CD4-positive, alpha-beta T cell treated with Interferon alpha-2 for 1 hour (primary cell): ENCODE data around the gene CMKLR1.

Experiments
- DNase-seq, 2 donors: peaks; one replicate each; pipeline ENCODE4 v3.0.0-alpha.2; 2020 to 2022

CMKLR1 gene

DNA sequence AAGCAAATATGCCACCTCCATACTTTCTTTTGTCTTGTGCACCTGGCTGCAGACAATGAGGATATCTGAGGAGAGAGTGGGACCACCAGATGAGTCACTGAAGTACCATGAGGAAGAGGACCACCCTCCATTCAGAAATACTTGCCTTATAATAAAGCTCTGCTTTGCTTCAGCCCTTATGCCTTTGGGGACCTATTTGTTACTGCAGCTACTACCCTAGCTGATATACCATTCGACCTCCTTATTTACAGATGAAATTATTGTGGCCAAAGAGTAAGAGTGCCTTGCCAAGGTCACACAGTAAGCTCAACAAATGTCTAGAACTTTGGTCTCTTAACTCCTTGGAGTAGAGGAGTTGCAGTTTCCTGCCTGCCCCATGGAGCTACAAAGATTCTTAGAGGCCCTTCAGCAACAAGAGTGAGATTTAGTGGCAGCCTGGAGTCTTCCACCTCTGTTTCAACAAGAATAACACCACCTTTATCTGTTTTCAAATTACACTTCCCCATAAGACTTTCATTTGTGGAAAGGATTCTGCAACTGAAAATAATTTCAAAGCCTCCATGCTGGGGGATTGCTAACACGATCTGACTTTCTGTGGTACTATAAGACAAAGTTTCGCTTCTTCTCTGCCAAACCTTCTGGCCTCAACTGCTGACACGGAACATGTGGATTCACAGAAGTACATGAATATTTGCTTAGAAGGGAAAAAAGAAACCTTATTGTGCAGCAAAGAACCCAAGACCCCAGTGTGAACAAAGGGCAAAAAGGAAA lies 3.6 kb downstream of the CMKLR1 start:
- peak in 1 of 2 donors; percentile 11 for DNase-seq

GRCh38 chr12:108333898-108334699 lies 5.0 kb downstream of the CMKLR1 start:
- DNase-seq = peak; percentile 20 to 22

DNA sequence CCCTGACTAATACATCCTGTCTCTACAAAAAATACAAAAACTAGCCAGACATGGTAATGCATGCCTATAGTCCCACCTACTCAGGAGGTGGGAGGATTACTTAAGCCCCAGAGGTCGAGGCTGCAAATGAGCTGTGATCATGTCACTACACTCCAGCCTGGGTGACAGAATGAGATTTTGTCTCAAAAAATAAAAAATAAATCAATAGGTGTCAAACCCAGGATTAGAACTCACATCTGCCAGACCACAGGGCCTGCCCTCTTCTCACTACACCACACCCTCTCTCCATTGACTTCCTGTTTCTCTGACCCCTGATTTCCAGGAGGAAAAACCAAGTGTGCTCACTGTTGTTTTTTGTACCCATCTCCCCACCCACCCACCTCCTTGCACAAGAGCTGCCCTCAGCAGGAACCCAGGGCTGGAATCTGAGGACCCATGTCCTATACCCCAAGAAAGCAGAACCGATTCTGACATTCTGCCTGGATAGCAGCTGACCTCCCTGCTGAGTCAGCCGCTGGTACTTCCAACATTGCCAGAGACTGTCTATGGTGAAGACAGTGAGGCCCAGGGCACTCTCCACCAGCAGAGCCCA lies 6.2 kb downstream of the CMKLR1 start:
- peak; percentile 46 to 74 for DNase-seq

DNA sequence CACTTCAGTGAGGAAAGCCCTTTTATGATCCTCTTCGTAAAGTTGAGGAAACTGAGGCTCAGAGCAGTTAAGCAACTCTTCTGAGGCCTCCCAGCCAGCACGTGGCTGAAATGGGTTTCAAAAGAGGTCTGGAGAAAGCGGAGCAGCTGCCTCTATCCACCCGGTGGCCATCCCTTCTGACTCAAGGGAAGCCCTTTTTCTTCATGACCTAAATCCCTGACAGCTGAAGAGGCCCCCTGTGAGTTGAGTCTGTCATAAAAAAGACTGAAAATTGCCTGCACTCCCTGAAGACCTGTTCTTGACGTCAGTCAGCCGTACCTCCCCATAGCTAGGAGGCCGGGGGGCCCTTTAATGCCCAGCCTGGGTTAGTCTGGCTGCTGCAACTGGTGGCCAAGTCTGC lies 10.7 kb downstream of the CMKLR1 start:
- DNase-seq = no peak

DNA sequence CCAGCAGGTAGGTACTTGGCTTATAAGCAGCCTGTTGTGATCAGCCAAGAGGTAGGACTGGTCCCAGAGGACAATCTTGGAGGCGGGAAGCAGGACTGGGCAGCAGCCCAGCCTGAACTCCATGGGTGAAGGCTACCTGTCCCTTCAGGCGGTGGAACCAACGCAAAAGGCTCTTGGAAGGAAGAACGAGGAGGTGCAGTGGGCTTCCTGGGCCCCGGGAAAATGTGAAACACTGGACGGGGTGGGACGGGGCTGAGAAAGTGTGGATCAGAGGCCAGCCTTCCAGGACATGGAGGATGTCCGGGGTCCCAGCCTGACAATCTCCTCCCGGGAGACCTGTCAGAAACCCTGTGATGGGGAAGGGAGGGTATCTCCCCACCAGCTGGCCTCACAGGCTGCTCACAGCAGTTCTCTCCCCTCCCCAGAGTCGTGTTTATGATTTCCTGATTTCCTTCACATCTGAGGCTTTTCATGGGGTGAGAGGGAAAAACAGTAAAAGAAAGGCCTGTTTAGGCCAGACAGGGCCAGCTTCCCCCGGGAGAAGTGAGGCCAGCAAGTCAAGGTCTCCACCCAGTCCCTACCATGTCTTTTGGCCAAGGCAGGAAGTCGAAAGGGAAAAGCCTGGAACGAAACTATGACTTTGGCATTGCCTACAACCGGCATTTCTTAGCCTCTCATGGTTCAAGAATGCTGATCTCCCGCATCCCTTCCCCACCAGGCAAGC lies 11.3 kb downstream of the CMKLR1 start:
- no peak for DNase-seq

DNA sequence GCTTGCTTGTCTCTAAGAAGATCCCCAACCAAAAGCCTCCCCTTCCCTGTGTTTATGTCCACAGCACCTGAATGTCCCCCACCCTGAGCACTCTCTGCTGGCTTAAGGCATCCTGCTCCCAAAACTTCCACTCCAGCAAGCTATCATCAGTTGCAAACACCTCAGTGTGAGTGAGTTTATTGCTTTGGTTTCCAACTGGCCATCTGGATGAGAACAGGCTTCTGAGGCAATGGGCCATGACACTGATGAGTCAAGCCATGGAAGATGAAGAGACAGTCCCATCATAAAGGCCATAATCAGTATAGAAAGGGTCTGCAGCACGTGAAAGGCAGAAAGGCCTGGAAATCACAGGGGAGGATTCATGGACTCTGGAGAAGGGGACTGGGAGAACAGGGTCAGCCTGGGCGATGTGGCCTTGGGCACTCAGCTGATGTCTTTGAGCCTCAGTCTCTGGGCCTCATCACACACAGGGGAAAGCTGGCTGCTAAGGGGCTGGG lies 12.8 kb downstream of the CMKLR1 start:
- no peak for DNase-seq

GRCh38 chr12:108325549-108325948 lies 13.6 kb downstream of the CMKLR1 start:
- no peak for DNase-seq

DNA sequence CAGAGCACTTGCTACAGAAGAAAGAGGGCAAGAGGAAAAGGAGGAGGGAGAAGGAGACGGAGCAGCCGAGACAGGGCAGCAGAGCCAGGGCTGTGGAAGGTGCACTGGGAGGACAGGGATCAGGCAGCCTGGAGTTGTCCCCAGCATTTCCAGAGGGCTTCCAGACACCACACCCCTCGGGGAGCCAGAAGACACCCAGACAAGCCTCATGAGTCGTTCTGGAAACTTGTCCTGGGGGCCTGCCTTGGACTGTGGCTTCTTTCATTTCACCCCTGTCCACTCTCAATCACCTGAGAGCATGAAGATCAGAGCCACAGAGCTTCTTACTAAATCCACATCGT lies 14.1 kb downstream of the CMKLR1 start:
- DNase-seq = no peak

GRCh38 chr12:108324351-108325017 lies 14.6 kb downstream of the CMKLR1 start:
- DNase-seq = no peak

- DNase-seq = no peak
Measured at GRCh38 chr12:108323581-108323980, 15.5 kb downstream of the CMKLR1 start.

GRCh38 chr12:108322998-108323397 lies 16.1 kb downstream of the CMKLR1 start:
- DNase-seq = no peak

DNA sequence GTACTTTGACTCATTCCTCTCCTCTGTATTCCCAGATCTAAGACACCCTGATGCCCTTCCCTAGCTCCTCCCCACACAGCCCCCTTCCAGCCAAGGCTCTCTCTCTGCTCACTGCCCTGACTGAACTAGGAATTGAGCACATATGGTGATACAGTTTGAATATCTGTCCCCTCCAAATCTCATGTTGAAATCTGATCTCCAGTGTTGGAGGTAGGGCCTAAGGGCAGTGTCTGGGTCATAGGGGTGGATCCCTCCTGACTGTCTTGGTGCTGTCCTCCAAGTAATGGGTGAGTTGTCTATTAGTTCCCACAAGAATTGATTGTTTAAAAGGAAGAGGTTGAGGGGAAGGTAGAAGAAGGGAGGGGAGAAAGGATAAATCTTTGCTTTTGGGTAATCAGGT lies 17.4 kb downstream of the CMKLR1 start:
- DNase-seq = no peak

DNA sequence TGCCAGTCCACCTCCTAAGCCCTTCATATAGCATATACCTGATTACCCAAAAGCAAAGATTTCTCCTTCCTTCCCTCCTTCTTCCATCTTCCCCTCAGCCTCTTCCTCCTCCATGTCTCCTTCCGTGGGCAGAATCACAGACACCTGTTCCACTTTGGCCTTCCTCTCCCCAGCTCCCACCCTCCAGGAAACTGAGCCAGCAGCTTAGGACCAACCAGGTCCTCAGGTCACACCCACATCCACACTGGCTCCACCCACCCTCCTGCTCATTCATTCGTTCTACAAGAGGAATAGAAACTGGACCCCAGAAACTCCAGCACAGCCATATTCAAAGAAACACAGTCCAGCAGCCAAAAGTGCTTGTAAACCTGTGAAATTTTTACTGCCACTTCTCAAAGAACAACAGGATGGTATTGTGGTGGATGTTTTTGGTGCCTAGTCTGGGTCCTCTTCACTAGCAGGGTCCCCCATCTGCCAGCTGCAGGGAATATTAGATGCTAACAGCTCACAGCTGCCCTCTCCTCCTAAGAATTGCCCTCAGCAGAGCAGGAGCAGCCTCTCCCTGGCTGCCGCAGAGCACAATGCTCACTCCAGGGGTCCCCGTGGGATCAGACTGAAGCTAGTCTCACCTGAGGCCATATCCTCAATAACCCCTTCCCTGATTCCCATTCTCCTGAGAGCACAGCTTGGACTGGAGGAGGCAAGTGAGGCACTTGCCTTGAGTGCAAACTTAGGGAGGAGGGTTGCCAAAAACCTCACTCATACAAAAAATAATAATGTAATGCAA lies 18.4 kb downstream of the CMKLR1 start:
- no peak for DNase-seq

GRCh38 chr12:108319277-108320234 lies 19.6 kb downstream of the CMKLR1 start:
- no peak for DNase-seq

GRCh38 chr12:108318472-108319275 lies 20.4 kb downstream of the CMKLR1 start:
- DNase-seq = no peak

DNA sequence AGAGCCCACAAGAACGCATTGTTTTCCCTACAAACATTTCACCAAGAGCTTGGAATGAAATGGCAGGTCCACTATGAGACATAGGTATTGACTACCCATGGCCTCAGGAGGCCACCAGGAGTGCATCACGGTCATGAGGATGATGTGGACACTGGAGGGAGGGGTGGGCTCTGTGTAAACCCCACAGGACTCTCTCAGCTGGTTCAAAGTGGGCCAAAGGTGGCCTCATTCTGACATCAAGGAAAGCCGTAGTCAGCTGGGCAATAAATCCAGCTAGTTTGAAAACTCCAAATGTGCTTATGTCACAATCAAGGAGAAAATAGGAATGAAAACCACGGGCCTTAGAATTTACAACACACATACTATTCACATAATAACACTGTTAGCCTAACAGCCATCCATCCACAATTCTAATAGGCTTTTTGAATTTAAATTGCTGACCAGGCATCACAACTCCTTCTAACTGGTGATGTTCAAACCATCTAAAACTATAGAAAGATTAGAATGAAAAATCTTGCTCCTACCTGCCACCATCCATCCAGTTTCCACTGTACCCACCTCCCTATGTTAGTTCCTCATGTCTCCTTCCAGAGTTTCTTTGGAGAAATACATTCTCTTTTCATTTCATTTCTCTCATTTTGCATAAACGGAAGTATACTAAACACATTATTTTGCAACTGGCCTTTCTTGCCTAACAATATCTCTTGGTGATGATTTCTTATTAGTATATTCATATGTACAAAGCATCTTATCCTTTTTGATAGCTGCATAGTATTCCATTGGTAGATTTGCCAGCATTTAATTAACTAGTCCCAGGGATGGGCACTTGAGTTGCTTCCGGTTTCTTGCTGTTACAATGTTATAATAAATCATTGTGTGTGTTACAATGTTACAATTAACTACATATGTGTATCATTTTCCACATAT lies 21.5 kb downstream of the CMKLR1 start:
- no peak for DNase-seq

- DNase-seq = no peak
Measured at GRCh38 chr12:108316176-108317086, 22.7 kb downstream of the CMKLR1 start.
